NCI-H1436 treated with DMSO at 0.1 percent for 48 hours (cell line): ENCODE results near the gene CDK5R2.

Experiments used
- DNase-seq: peaks from one replicate; lab custom pipeline; 2025; lab: John Stamatoyannopoulos, UW

The CDK5R2 gene

GRCh38 chr2:219002395-219003266 is 43.2 kb downstream of the CDK5R2 start:
- DNase-seq, result peak; percentile 46

GRCh38 chr2:219003267-219003634 is 43.8 kb downstream of the CDK5R2 start:
- no peak for DNase-seq

- DNase-seq, result no peak
Observed at GRCh38 chr2:219003979-219004378, 44.5 kb downstream of the CDK5R2 start.

GRCh38 chr2:219009294-219009693 is 49.8 kb downstream of the CDK5R2 start:
- no peak for DNase-seq

GRCh38 chr2:219010162-219010756 is 50.8 kb downstream of the CDK5R2 start:
- no peak for DNase-seq

- no peak for DNase-seq
Observed at GRCh38 chr2:219010873-219011272, 51.4 kb downstream of the CDK5R2 start.
